HG02840 (cell line): ENCODE results near the gene CYP39A1.
"Not testable (repeated sequence)": the region's sequence is repeated elsewhere in the genome, so short reads cannot be mapped to it uniquely, and the experiment has no call there.

Experiments used
- ATAC-seq: cut with Tn5 transposase; IDR thresholded peaks from one replicate; pipeline ENCODE4 v1.9.1; 2021; ENCODE audit warnings: mild to moderate bottlenecking, moderate library complexity, moderate number of reproducible peaks; ENCODE audit not compliant: unreplicated experiment, low FRiP score

The CYP39A1 gene

GRCh38 chr6:46651006-46651405, 1.6 kb downstream of the CYP39A1 start:
- no peak for ATAC-seq

- ATAC-seq: no peak
Measured at GRCh38 chr6:46648869-46649492, 3.6 kb downstream of the CYP39A1 start.

- ATAC-seq: not testable (repeated sequence)
Measured at GRCh38 chr6:46648108-46648507, 4.5 kb downstream of the CYP39A1 start.

GRCh38 chr6:46645265-46645664, 7.4 kb downstream of the CYP39A1 start:
- no peak for ATAC-seq

GRCh38 chr6:46642928-46643751, 9.5 kb downstream of the CYP39A1 start:
- ATAC-seq: no peak

GRCh38 chr6:46638650-46639049, 14.0 kb downstream of the CYP39A1 start:
- no peak for ATAC-seq

- no peak for ATAC-seq
Measured at GRCh38 chr6:46637933-46638332, 14.7 kb downstream of the CYP39A1 start.

GRCh38 chr6:46637145-46637544, 15.5 kb downstream of the CYP39A1 start:
- no peak for ATAC-seq

- ATAC-seq: no peak
Measured at GRCh38 chr6:46635462-46635861, 17.2 kb downstream of the CYP39A1 start.

GRCh38 chr6:46632053-46632452, 20.6 kb downstream of the CYP39A1 start:
- no peak for ATAC-seq

GRCh38 chr6:46629691-46630090, 22.9 kb downstream of the CYP39A1 start:
- no peak for ATAC-seq

GRCh38 chr6:46628976-46629375, 23.6 kb downstream of the CYP39A1 start:
- ATAC-seq: no peak

- no peak for ATAC-seq
Measured at GRCh38 chr6:46628498-46628897, 24.1 kb downstream of the CYP39A1 start.

GRCh38 chr6:46626976-46627375, 25.6 kb downstream of the CYP39A1 start:
- no peak for ATAC-seq

- peak; percentile 78 for ATAC-seq
Measured at GRCh38 chr6:46626228-46626909, 26.2 kb downstream of the CYP39A1 start.

GRCh38 chr6:46618726-46619125, 33.9 kb downstream of the CYP39A1 start:
- ATAC-seq: no peak

- no peak for ATAC-seq
Measured at GRCh38 chr6:46612645-46613044, 40.0 kb downstream of the CYP39A1 start.

- no peak for ATAC-seq
Measured at GRCh38 chr6:46610862-46611553, 41.6 kb downstream of the CYP39A1 start.

GRCh38 chr6:46606338-46606737, 46.3 kb downstream of the CYP39A1 start:
- no peak for ATAC-seq

GRCh38 chr6:46605091-46605797, 47.4 kb downstream of the CYP39A1 start:
- no peak for ATAC-seq
